Ascending aorta (tissue), 2 donors: ENCODE measurements around the gene SEC16B. TPM values are rescaled to one million over a fixed set of nuclear protein-coding genes. Genes with fewer than 3 reads are reported as not detected.

Source experiments
- DNase-seq, 2 donors: peaks; one replicate each; pipeline ENCODE4 v3.0.0-alpha.2; 2019; ENCODE audit warnings: low spot score in 2 of 2
- H3K27ac ChIP-seq, 2 donors: fragments of 200-600 bp; sonication (generic); one replicate each; pipeline ENCODE4 v1.5.1; 2016 to 2017; ENCODE audit warnings: mild to moderate bottlenecking in 1 of 2
- H3K27me3 ChIP-seq: fragments of 200-600 bp; sonication (generic); one replicate; pipeline ENCODE4 v1.5.1; 2017
- H3K36me3 ChIP-seq, 2 donors: fragments of 200-600 bp; sonication (generic); one replicate each; pipeline ENCODE4 v1.5.1; 2016
- H3K4me1 ChIP-seq, 2 donors: fragments of 200-600 bp; sonication (generic); one replicate each; pipeline ENCODE4 v1.5.1; 2016 to 2017; ENCODE audit warnings: mild to moderate bottlenecking in 1 of 2
- H3K4me3 ChIP-seq, 2 donors: fragments of 200-600 bp; sonication (generic); one replicate each; pipeline ENCODE4 v1.5.1; 2016 to 2017; ENCODE audit warnings: mild to moderate bottlenecking in 1 of 2
- H3K9me3 ChIP-seq, 2 donors: fragments of 200-600 bp; sonication (generic); one replicate each; pipeline ENCODE4 v1.5.1; 2016
- CTCF ChIP-seq, 3 experiments: fragments of 200-600 bp in 2 of 3; fragments of 450-650 bp in 1 of 3; sonication (generic) in 2 of 3; IDR thresholded peaks; one replicate each; pipeline ENCODE4 v1.5.1; 2016 to 2019; ENCODE audit warnings: antibody characterized with exemption in 3 of 3, mild to moderate bottlenecking in 1 of 3, moderate library complexity in 1 of 3
- intact Hi-C: fragments of 100-400 bp; cut with DNase I; formaldehyde crosslinking; loops from one replicate; pipeline ENCODE4 v1.15.1; 2023
- total RNA-seq: library from RNA; depleted of rRNA; stranded (reverse); fragments of >200 nt; gene quantifications from one replicate; pipeline ENCODE4 v1.1.0, GENCODE V29; 2016

SEC16B gene
- total RNA-seq, 1 donor from 2014 or later: 8.6 TPM

- Histone ChIP-seq H3K9me3 (no peaks in the 10 kb centered on the region), H3K27ac (no peak overlapping the region), H3K36me3 (peaks cover 9 to 28% of the 10 kb centered on the region in 2 donors), H3K4me3 (no peak overlapping the region), H3K27me3 (no peaks in the 10 kb centered on the region), H3K4me1 (no peaks in the 10 kb centered on the region)
- DNase-seq: no peak
- intact Hi-C loops: no loop called here
- TF ChIP-seq CTCF (IDR thresholded peaks at IDR 0.05): no peak
Observed at GRCh38 chr1:177959811-177960515, 9.9 kb downstream of the SEC16B start.

- H3K4me1 ChIP-seq: no peaks in the 10 kb centered on the region
- DNase-seq: no peak
- no peak overlapping the region for H3K4me3 ChIP-seq
- H3K27me3 ChIP-seq: no peaks in the 10 kb centered on the region
- intact Hi-C loops: no loop called here
- peaks cover 4 to 24% of the 10 kb centered on the region in 2 donors for H3K36me3 ChIP-seq
- no peak overlapping the region for H3K27ac ChIP-seq
- TF ChIP-seq CTCF (IDR thresholded peaks at IDR 0.05): no peak
- no peaks in the 10 kb centered on the region for H3K9me3 ChIP-seq
Observed at GRCh38 chr1:177958092-177958491, 11.8 kb downstream of the SEC16B start.

- intact Hi-C loops: no loop called here
- Histone ChIP-seq H3K4me1 (no peaks in the 10 kb centered on the region), H3K27me3 (no peaks in the 10 kb centered on the region), H3K9me3 (no peaks in the 10 kb centered on the region), H3K4me3 (no peak overlapping the region), H3K36me3 (peaks cover 4 to 15% of the 10 kb centered on the region in 2 donors), H3K27ac (no peak overlapping the region)
- no peak for TF ChIP-seq CTCF (IDR thresholded peaks at IDR 0.05)
- DNase-seq: no peak
Observed at GRCh38 chr1:177954076-177954475, 15.8 kb downstream of the SEC16B start.

- TF ChIP-seq CTCF (IDR thresholded peaks at IDR 0.05): no peak
- Histone ChIP-seq H3K9me3 (no peaks in the 10 kb centered on the region), H3K27ac (no peak overlapping the region), H3K36me3 (peaks cover 4 to 15% of the 10 kb centered on the region in 2 donors), H3K27me3 (no peaks in the 10 kb centered on the region), H3K4me1 (no peaks in the 10 kb centered on the region), H3K4me3 (no peak overlapping the region)
- intact Hi-C loops: no loop called here
- DNase-seq: no peak
Observed at GRCh38 chr1:177953549-177953948, 16.3 kb downstream of the SEC16B start.

GRCh38 chr1:177952691-177953090 is 17.2 kb downstream of the SEC16B start:
- intact Hi-C loops: no loop called here
- Histone ChIP-seq H3K9me3 (no peaks in the 10 kb centered on the region), H3K27me3 (no peaks in the 10 kb centered on the region), H3K27ac (no peak overlapping the region), H3K4me3 (no peak overlapping the region), H3K4me1 (no peaks in the 10 kb centered on the region), H3K36me3 (peaks cover 0 to 7% of the 10 kb centered on the region in 2 donors)
- DNase-seq: no peak
- TF ChIP-seq CTCF (IDR thresholded peaks at IDR 0.05): no peak
